ENCODE results near the gene PORCN. TPM values are rescaled to one million over a fixed set of nuclear protein-coding genes. Genes with fewer than 3 reads are reported as not detected.

PORCN gene
- total RNA-seq, 1 experiment from 2014 or later: 16.4 TPM

- TF ChIP-seq ZNF671 (CRISPR knock-in tag; IDR thresholded peaks at IDR 0.05): no peak
- no peak for TF ChIP-seq SMAD3 (CRISPR knock-in tag; IDR thresholded peaks at IDR 0.05; ENCODE audit: borderline replicate concordance)
- TF ChIP-seq CBFB (CRISPR knock-in tag; IDR thresholded peaks at IDR 0.05; ENCODE audit: low read depth): no peak
- no peak for TF ChIP-seq ZNF281 (CRISPR knock-in tag; IDR thresholded peaks at IDR 0.05)
- no peak for TF ChIP-seq AR (CRISPR knock-in tag; IDR thresholded peaks at IDR 0.05)
- no peak for TF ChIP-seq ZNF317 (CRISPR knock-in tag; IDR thresholded peaks at IDR 0.05; ENCODE audit: borderline replicate concordance, low read depth)
- no peak for TF ChIP-seq FOXP1 (CRISPR knock-in tag; IDR thresholded peaks at IDR 0.05; ENCODE audit: borderline replicate concordance)
- no peak for TF ChIP-seq OVOL2 (CRISPR knock-in tag; IDR thresholded peaks at IDR 0.05; ENCODE audit: borderline replicate concordance)
Observed at GRCh38 chrX:48471504-48471903, 37.3 kb upstream of the PORCN start (continued).

- H3K4me3 Mint-ChIP-seq: no peak overlapping the region
- H3K9me3 Mint-ChIP-seq: no peaks in the 10 kb centered on the region
- ATAC-seq: no peak
- TF ChIP-seq TEAD4 (CRISPR knock-in tag; IDR thresholded peaks at IDR 0.05) (no peak), PRDM15 (CRISPR knock-in tag; IDR thresholded peaks at IDR 0.05) (no peak), STAT6 (CRISPR knock-in tag; conservative IDR thresholded peaks at IDR 0.05; ENCODE audit: low read depth) (no peak), ZNF138 (CRISPR knock-in tag; conservative IDR thresholded peaks at IDR 0.05) (no peak), ETV6 (CRISPR knock-in tag; IDR thresholded peaks at IDR 0.05) (no peak), ESRRA (CRISPR knock-in tag; IDR thresholded peaks at IDR 0.05; ENCODE audit: borderline replicate concordance) (no peak), SMAD4 (CRISPR knock-in tag; IDR thresholded peaks at IDR 0.05) (no peak), ZNF232 (CRISPR knock-in tag; IDR thresholded peaks at IDR 0.05) (no peak), FOXJ3 (CRISPR knock-in tag; IDR thresholded peaks at IDR 0.05; ENCODE audit: borderline replicate concordance) (no peak), TCF7 (CRISPR knock-in tag; IDR thresholded peaks at IDR 0.05; ENCODE audit: low read depth) (no peak)
- ChIA-PET POLR2A (interaction anchor here (0.6 kb wide), 1 partner anchor 102 kb away, joined by 3 read pairs; the partner anchor contains the start of gene RBM3), CTCF (interaction anchor here (0.7 to 1.2 kb wide), 2 partner anchors 22 to 36 kb away, joined by 4 to 5 read pairs; no protein-coding TSS in a partner anchor)
- H3K4me1 Mint-ChIP-seq: peaks cover 48% of the 10 kb centered on the region
- DNase-seq (ENCODE audit: low spot score): no peak
- H3K27me3 Mint-ChIP-seq (ENCODE audit: low read depth): no peaks in the 10 kb centered on the region
- no peaks in the 10 kb centered on the region for H3K36me3 Mint-ChIP-seq
- no peak overlapping the region for H3K27ac Mint-ChIP-seq
Observed at GRCh38 chrX:48472225-48472624, 36.6 kb upstream of the PORCN start.

All from WTC11 (cell line).